ENCODE results near the gene MSX2.

DNA sequence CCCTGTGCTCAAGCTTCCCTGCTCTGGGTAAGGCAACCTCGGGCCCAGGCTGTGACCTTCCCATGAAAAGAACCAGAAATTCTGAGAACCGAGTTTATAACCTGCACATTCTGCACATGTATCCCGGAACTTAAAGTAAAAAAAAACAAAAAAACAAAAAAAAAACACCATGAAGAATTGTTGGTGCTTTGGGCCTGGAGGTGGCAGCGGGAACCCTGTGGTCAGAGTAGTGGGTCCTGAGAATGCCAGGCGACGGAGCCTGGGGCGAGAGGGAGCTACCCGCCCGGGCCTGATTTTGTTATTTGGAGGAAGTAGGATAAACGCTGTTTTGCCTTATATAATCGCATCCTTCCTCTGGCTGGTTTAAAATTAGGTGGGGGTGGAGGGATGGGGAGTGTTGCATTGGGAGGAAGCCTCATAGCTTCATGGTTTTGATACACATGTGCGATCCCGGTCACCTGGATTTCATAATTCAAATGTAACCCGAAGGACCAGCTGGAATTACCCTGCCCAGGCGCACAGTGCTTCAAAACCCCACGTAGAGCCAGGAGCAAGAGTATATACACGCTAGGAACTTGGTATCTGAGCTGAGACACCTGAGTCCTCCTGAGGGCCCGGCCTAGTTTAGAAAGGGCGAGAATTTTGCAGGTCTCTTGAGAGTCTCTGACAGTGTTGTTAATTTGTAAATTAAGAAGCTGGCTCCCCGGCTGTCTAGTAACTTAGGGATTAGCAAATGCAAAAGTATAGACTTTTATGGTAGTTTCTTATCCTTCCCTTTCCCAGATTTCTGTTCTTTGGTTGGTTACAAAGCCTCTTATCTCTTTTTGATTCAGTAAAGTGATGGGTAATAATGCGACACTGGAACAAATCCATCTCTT lies 2.8 kb downstream of the MSX2 start:
- TF ChIP-seq, protein P1, sequence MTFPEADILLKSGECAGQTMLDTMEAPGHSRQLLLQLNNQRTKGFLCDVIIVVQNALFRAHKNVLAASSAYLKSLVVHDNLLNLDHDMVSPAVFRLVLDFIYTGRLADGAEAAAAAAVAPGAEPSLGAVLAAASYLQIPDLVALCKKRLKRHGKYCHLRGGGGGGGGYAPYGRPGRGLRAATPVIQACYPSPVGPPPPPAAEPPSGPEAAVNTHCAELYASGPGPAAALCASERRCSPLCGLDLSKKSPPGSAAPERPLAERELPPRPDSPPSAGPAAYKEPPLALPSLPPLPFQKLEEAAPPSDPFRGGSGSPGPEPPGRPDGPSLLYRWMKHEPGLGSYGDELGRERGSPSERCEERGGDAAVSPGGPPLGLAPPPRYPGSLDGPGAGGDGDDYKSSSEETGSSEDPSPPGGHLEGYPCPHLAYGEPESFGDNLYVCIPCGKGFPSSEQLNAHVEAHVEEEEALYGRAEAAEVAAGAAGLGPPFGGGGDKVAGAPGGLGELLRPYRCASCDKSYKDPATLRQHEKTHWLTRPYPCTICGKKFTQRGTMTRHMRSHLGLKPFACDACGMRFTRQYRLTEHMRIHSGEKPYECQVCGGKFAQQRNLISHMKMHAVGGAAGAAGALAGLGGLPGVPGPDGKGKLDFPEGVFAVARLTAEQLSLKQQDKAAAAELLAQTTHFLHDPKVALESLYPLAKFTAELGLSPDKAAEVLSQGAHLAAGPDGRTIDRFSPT (tag by site-specific recombination; IDR thresholded peaks at IDR 0.05): no peak
- TF ChIP-seq ZNF792 (tag by site-specific recombination; IDR thresholded peaks at IDR 0.05) (no peak), ZNF600 (tag by site-specific recombination; IDR thresholded peaks at IDR 0.05) (no peak), ZNF394 (tag by site-specific recombination; IDR thresholded peaks at IDR 0.05; ENCODE audit: borderline replicate concordance) (no peak), CTCF (tag by site-specific recombination; IDR thresholded peaks at IDR 0.05) (no peak)
- TF ChIP-seq, protein P2, sequence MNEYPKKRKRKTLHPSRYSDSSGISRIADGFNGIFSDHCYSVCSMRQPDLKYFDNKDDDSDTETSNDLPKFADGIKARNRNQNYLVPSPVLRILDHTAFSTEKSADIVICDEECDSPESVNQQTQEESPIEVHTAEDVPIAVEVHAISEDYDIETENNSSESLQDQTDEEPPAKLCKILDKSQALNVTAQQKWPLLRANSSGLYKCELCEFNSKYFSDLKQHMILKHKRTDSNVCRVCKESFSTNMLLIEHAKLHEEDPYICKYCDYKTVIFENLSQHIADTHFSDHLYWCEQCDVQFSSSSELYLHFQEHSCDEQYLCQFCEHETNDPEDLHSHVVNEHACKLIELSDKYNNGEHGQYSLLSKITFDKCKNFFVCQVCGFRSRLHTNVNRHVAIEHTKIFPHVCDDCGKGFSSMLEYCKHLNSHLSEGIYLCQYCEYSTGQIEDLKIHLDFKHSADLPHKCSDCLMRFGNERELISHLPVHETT (tag by site-specific recombination; IDR thresholded peaks at IDR 0.05): no peak

All from HEK293 (cell line).